Endothelial cell of umbilical vein (primary cell): ENCODE measurements around the gene LRRC71. TPM values are rescaled to one million over a fixed set of nuclear protein-coding genes. Genes with fewer than 3 reads are reported as not detected.
A peak's percentile ranks its signal among the peaks of the same experiment; 100 is the strongest.

Source experiments
- BruUV-seq: library from RNA; stranded (reverse); fragments of 400-500 nt; replicated peaks from 2 replicates; lab custom pipeline; 2021; lab: Mats Ljungman, UMichigan
- CTCF ChIA-PET: fragments of 300-600, 350-600 bp; sonication (Branson Sonifier 250); formaldehyde crosslinking; loops from one replicate; lab custom pipeline; 2021; ENCODE audit warnings: antibody characterized with exemption, inconsistent platforms; lab: Charles Lee
- POLR2A ChIA-PET: fragments of 300-600, 350-600 bp; sonication (Branson Sonifier 250); formaldehyde crosslinking; loops from one replicate; lab custom pipeline; 2021; ENCODE audit warnings: antibody characterized with exemption, inconsistent platforms; lab: Charles Lee
- DNase-seq: peaks from one replicate; pipeline ENCODE4 v3.0.0-alpha.2; 2011; ENCODE audit warnings: low read depth, low spot score
- FAIRE-seq: peaks from 2 replicates; lab custom pipeline; 2011; peaks lifted over from hg19 to GRCh38; lab: Jason Lieb, UNC
- H2AFZ ChIP-seq: 2 replicates; pipeline ENCODE4 v1.6.0; 2012; ENCODE audit warnings: low read depth, low read length, control low read depth, inconsistent platforms
- H3K27ac ChIP-seq: 2 replicates; pipeline ENCODE4 v1.5.1; 2011; ENCODE audit warnings: low read depth, mild to moderate bottlenecking, control low read depth, low read length, moderate library complexity; ENCODE audit not compliant: insufficient read depth
- H3K27me3 ChIP-seq, 2 experiments: 2 replicates each; pipeline versions ENCODE4 v1.6.0 to v1.6.1; 2011; ENCODE audit warnings: low read length in 2 of 2, mixed read lengths in 1 of 2; ENCODE audit not compliant: control insufficient read depth in 2 of 2, insufficient read depth in 2 of 2
- H3K36me3 ChIP-seq, 2 experiments: 2 replicates in 1 of 2; 3 replicates in 1 of 2; pipeline ENCODE4 v1.5.1; 2011; ENCODE audit warnings: low read length in 2 of 2, mild to moderate bottlenecking in 1 of 2, moderate library complexity in 1 of 2; ENCODE audit not compliant: control insufficient read depth in 2 of 2, insufficient read depth in 2 of 2; ENCODE audit errors: extremely low read depth in 1 of 2
- H3K4me1 ChIP-seq: 3 replicates; pipeline ENCODE4 v1.5.1; 2011; ENCODE audit warnings: mild to moderate bottlenecking, low read length; ENCODE audit not compliant: control insufficient read depth, insufficient read depth; ENCODE audit errors: extremely low read depth
- H3K4me2 ChIP-seq: 2 replicates; pipeline ENCODE4 v1.6.1; 2011; ENCODE audit warnings: low read length, control low read depth, mixed read lengths; ENCODE audit not compliant: insufficient read depth
- H3K4me3 ChIP-seq, 3 experiments: fragments of 200-600 bp in 1 of 3; sonication (generic), shearing (Covaris generic) in 1 of 3; replicated peaks in 1 of 3; 2 replicates each; pipeline ENCODE4 v1.5.1; 2011 to 2016; ENCODE audit warnings: control low read depth in 3 of 3, low read length in 3 of 3, mild to moderate bottlenecking in 2 of 3, inconsistent platforms in 1 of 3, low read depth in 1 of 3, moderate library complexity in 1 of 3; ENCODE audit not compliant: insufficient read depth in 1 of 3
- H3K79me2 ChIP-seq: 2 replicates; pipeline ENCODE4 v1.6.0; 2012; ENCODE audit warnings: low read length, inconsistent platforms; ENCODE audit not compliant: control insufficient read depth, insufficient read depth
- H3K9ac ChIP-seq: replicated peaks from 2 replicates; pipeline ENCODE3; 2011; ENCODE audit warnings: low read length, control low read depth; ENCODE audit not compliant: insufficient read depth; ENCODE audit errors: extremely low read depth
- H3K9me1 ChIP-seq: replicated peaks from 3 replicates; pipeline ENCODE4 v1.6.0; 2011; ENCODE audit warnings: mild to moderate bottlenecking, low read length; ENCODE audit not compliant: control insufficient read depth, insufficient read depth; ENCODE audit errors: extremely low read depth
- H3K9me3 ChIP-seq: replicated peaks from 2 replicates; pipeline ENCODE4 v1.5.1; 2012; ENCODE audit warnings: low read length, inconsistent platforms; ENCODE audit not compliant: control insufficient read depth, insufficient read depth
- H4K20me1 ChIP-seq: replicated peaks from 2 replicates; pipeline ENCODE3; 2011; ENCODE audit warnings: mild to moderate bottlenecking, low read length; ENCODE audit not compliant: control insufficient read depth, insufficient read depth; ENCODE audit errors: extremely low read depth
- EZH2 ChIP-seq: IDR thresholded peaks from 2 replicates; pipeline ENCODE4 v1.6.1; 2012; ENCODE audit warnings: borderline replicate concordance, low read depth, mild to moderate bottlenecking, moderate library complexity, low read length, inconsistent platforms; ENCODE audit not compliant: severe bottlenecking
- FOS ChIP-seq: IDR thresholded peaks from 2 replicates; pipeline ENCODE4 v1.6.1; 2011; ENCODE audit warnings: mild to moderate bottlenecking, low read length, moderate library complexity, borderline replicate concordance; ENCODE audit not compliant: insufficient read depth
- GATA2 ChIP-seq: IDR thresholded peaks from 2 replicates; pipeline ENCODE4 v1.7.0; 2011; ENCODE audit warnings: low read depth, mild to moderate bottlenecking, moderate library complexity, mixed read lengths, low read length; ENCODE audit not compliant: insufficient read length, insufficient read depth
- MYC ChIP-seq: IDR thresholded peaks from one replicate; pipeline ENCODE4 v1.6.1; 2011; ENCODE audit warnings: mild to moderate bottlenecking, low read depth, low read length
- POLR2A ChIP-seq: IDR thresholded peaks from 2 replicates; pipeline ENCODE4 v1.6.1; 2012; ENCODE audit warnings: low read depth, mild to moderate bottlenecking, control low read depth, low read length
- dilution Hi-C: fragments of 300-500 bp; cut with MboI; formaldehyde crosslinking; loops from one replicate; pipeline ENCODE4 v1.15.0; 2019; ENCODE audit warnings: low sequenced_read_pairs; ENCODE audit not compliant: extremely low pct_ligation_motif_present
- intact Hi-C: fragments of 100-400 bp; cut with micrococcal nuclease; formaldehyde crosslinking; loops from one replicate; pipeline ENCODE4 v1.10.0; 2022
- polyA plus RNA-seq, 4 experiments: library from polyadenylated mRNA; depleted of rRNA in 3 of 4; stranded (reverse) in 3 of 4; unstranded in 1 of 4; fragments of >200 nt; gene quantifications; 2 replicates each; pipeline versions ENCODE4 v1.2.1 to v1.2.3, GENCODE V29; 2011 to 2012; ENCODE audit warnings: missing spikeins in 1 of 4
- total RNA-seq: library from RNA; stranded (reverse); gene quantifications from 2 replicates; pipeline ENCODE4 v1.2.3, GENCODE V29; 2021
- TF ChIP-seq, protein P1 (sequence below), 2 donors: IDR thresholded peaks; 1 replicate in 1 of 2; 2 replicates in 1 of 2; pipeline ENCODE4 v1.5.1; 2011; ENCODE audit warnings: low read length in 2 of 2, mild to moderate bottlenecking in 2 of 2, moderate library complexity in 2 of 2, control low read depth in 1 of 2, inconsistent platforms in 1 of 2, low read depth in 1 of 2; ENCODE audit not compliant: insufficient read depth in 1 of 2; ENCODE audit errors: extremely low read depth in 1 of 2
- TF ChIP-seq, protein P2 (sequence below): IDR thresholded peaks from 2 replicates; pipeline ENCODE4 v1.6.1; 2011; ENCODE audit not compliant: insufficient read depth, insufficient read length

LRRC71 gene
- total and polyA plus RNA-seq, 2 donors (not counting 3 experiments of a cell fraction or from before 2014, with no cell fraction given): 0.35 to 0.66 TPM

DNA sequence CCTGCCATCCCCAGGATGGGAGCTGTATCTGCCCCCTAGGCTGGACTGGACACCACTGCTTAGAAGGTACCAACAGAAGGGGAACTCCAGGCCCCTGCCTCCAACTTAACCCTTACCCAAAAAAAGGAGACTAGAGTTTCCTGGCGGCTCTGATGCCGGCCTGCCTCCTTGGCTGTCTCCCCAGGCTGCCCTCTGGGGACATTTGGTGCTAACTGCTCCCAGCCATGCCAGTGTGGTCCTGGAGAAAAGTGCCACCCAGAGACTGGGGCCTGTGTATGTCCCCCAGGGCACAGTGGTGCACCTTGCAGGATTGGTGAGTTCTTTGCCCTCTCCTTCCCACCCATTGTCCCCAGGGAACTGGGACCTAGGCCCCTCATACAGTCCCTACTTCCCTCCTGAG lies 8.1 kb upstream of the LRRC71 start:
- Histone ChIP-seq H3K27me3 (no peaks in the 10 kb centered on the region), H4K20me1 (no peaks in the 10 kb centered on the region), H3K9me1 (no peaks in the 10 kb centered on the region), H3K36me3 (peaks cover 8 to 69% of the 10 kb centered on the region in 2 experiments), H2AFZ (no peak overlapping the region), H3K79me2 (peaks cover 30% of the 10 kb centered on the region), H3K4me1 (peaks cover 4% of the 10 kb centered on the region), H3K27ac (no peak overlapping the region), H3K4me2 (no peak overlapping the region), H3K4me3 (no peak overlapping the region), H3K9me3 (no peaks in the 10 kb centered on the region), H3K9ac (no peak overlapping the region)
- intact Hi-C loops (no loop called here), dilution Hi-C loops (no loop called here)
- FAIRE-seq (no peak), DNase-seq (no peak)
- ChIA-PET CTCF (interaction anchor here (0.8 to 2.1 kb wide), 8 partner anchors 8 to 22 kb away, joined by 3 to 10 read pairs (median 4); partner anchors contain the start of gene LRRC71), POLR2A (no interaction called here)
- BruUV-seq: no TSS peak
- no peak for TF ChIP-seq GATA2
- TF ChIP-seq POLR2A: peak; percentile 27
- TF ChIP-seq EZH2: no peak
- no peak for TF ChIP-seq MYC
- no peak for TF ChIP-seq FOS
- TF ChIP-seq, protein P1, sequence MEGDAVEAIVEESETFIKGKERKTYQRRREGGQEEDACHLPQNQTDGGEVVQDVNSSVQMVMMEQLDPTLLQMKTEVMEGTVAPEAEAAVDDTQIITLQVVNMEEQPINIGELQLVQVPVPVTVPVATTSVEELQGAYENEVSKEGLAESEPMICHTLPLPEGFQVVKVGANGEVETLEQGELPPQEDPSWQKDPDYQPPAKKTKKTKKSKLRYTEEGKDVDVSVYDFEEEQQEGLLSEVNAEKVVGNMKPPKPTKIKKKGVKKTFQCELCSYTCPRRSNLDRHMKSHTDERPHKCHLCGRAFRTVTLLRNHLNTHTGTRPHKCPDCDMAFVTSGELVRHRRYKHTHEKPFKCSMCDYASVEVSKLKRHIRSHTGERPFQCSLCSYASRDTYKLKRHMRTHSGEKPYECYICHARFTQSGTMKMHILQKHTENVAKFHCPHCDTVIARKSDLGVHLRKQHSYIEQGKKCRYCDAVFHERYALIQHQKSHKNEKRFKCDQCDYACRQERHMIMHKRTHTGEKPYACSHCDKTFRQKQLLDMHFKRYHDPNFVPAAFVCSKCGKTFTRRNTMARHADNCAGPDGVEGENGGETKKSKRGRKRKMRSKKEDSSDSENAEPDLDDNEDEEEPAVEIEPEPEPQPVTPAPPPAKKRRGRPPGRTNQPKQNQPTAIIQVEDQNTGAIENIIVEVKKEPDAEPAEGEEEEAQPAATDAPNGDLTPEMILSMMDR (IDR thresholded peaks at IDR 0.05; ENCODE audit: extremely low read depth in 1 of 2, insufficient read depth in 1 of 2, low read depth in 1 of 2, low read length in 2 of 2): no peak
- TF ChIP-seq, protein P2, sequence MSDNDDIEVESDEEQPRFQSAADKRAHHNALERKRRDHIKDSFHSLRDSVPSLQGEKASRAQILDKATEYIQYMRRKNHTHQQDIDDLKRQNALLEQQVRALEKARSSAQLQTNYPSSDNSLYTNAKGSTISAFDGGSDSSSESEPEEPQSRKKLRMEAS: no peak
